ENCODE data around the gene LINGO3. TPM values are rescaled to one million over a fixed set of nuclear protein-coding genes. Genes with fewer than 3 reads are reported as not detected.
A peak's percentile ranks its signal among the peaks of the same experiment; 100 is the strongest.

Gene LINGO3
- total RNA-seq, 2 donors from 2014 or later: not detected

DNA sequence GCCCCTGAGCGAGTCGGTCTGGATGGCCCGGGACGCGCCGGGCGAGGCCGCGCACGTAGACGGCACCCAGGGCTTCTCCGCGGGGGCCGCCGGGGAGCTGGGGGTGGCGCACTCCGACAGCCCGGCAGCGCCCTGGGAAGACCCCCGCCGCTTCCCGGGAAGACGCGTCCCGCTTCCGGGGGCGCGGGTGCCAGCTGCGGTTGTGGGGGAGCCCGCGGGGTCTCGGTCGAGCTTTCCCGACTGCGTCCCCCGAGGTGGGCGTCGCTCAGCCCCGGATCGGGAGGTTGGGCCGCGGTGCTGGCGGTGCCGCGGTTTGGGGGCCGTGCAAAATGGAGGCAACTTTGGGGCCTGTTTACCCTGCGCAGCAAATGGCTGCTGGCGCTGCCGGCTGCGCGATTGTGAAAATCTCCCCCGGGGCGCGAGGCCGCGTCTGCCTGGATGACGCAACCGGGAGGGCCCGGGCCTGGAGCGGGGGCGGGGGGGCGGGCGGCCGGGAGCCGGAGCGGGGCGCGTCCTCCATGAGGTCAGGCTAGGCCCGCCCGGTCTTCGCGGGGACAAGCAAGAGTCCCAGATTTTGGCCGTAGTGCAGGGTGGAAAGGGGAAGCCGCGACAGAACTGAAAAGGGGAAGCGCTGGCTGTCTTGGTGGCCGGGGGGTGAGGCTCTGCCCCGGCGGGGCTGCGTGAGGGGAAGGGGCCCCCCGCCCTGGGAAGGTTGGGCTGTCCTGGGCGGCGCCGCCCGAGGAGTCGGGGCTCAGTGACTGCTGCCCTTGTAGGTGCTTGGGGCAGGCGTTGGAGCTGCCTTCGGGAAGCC, 37.3 kb downstream of the LINGO3 start:
- H3K27me3 ChIP-seq: no peaks in the 10 kb centered on the region
- DNase-seq (ENCODE audit: low spot score): peak; percentile 92
- TF ChIP-seq, protein P1, sequence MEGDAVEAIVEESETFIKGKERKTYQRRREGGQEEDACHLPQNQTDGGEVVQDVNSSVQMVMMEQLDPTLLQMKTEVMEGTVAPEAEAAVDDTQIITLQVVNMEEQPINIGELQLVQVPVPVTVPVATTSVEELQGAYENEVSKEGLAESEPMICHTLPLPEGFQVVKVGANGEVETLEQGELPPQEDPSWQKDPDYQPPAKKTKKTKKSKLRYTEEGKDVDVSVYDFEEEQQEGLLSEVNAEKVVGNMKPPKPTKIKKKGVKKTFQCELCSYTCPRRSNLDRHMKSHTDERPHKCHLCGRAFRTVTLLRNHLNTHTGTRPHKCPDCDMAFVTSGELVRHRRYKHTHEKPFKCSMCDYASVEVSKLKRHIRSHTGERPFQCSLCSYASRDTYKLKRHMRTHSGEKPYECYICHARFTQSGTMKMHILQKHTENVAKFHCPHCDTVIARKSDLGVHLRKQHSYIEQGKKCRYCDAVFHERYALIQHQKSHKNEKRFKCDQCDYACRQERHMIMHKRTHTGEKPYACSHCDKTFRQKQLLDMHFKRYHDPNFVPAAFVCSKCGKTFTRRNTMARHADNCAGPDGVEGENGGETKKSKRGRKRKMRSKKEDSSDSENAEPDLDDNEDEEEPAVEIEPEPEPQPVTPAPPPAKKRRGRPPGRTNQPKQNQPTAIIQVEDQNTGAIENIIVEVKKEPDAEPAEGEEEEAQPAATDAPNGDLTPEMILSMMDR (IDR thresholded peaks at IDR 0.05): no peak
- H3K4me3 ChIP-seq: peak overlapping the region; percentile 79 to 100
- H3K9me3 ChIP-seq: no peaks in the 10 kb centered on the region
- H3K36me3 ChIP-seq: peaks cover 31% of the 10 kb centered on the region
- peak overlapping the region; percentile 99 to 100 for H3K27ac ChIP-seq
- H3K4me1 ChIP-seq: peaks cover 0 to 61% of the 10 kb centered on the region in 2 donors

DNA sequence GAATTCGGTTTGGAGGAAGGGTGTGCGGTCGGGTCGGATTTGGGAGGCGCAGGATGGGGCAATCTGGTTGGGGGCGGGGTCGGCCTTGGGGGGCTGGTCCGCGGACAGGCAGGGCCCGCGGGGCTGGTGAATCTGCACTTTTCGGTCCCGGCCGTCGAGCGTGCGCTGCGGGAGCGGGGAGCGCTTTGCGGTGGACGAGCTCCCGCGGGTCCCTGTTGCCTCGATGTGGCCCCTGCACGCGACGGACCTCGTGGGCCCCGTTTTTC, 37.9 kb downstream of the LINGO3 start:
- TF ChIP-seq, protein P1 (IDR thresholded peaks at IDR 0.05): no peak
- H3K4me1 ChIP-seq: peaks cover 0 to 55% of the 10 kb centered on the region in 2 donors
- no peaks in the 10 kb centered on the region for H3K27me3 ChIP-seq
- peaks cover 31% of the 10 kb centered on the region for H3K36me3 ChIP-seq
- peak overlapping the region; percentile 99 to 100 for H3K27ac ChIP-seq
- H3K9me3 ChIP-seq: no peaks in the 10 kb centered on the region
- peak overlapping the region; percentile 79 to 100 for H3K4me3 ChIP-seq
- DNase-seq (ENCODE audit: low spot score): no peak

DNA sequence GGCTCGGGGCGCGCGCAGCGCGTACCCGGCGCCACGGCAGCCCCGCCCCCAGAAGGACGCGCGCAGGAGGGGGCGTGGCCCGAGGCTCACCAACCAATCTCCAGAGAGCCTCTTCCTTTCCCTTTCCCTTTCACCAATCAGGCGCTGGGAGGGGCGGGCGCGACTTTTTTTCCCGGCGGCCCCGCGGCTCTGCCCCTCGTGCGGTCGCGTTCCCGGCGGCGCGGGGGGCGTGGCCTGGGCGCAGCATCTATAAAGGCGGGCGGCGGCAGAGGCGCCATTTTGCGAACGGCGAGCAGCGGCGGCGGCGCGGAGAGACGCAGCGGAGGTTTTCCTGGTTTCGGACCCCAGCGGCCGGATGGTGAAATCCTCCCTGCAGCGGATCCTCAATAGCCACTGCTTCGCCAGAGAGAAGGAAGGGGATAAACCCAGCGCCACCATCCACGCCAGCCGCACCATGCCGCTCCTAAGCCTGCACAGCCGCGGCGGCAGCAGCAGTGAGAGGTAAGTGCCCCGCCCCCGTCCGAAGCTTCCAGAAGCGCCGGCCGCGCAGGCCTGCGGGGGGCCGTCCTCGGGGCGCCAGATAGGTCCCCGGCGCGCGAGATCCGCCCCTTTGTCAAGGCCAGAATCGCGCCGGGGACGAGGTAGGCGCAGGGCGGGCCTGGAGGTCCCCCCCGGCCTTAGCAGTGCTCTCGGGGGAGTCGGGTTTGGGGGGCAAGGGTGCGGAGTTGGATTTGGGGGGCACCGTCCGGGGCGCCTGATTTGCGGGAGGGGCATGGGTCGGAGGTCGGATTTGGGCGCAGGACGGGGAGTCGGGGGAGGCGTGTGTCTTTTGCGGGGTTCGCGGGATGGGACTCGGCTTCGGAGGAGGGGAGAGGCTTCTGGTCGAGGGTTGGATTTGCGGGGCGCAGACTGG, 38.5 kb downstream of the LINGO3 start:
- peak overlapping the region; percentile 99 to 100 for H3K27ac ChIP-seq
- peaks cover 0 to 52% of the 10 kb centered on the region in 2 donors for H3K4me1 ChIP-seq
- peaks cover 31% of the 10 kb centered on the region for H3K36me3 ChIP-seq
- peak overlapping the region; percentile 79 to 100 for H3K4me3 ChIP-seq
- no peaks in the 10 kb centered on the region for H3K27me3 ChIP-seq
- peak; percentile 98 for DNase-seq (ENCODE audit: low spot score)
- H3K9me3 ChIP-seq: no peaks in the 10 kb centered on the region
- TF ChIP-seq, protein P1 (IDR thresholded peaks at IDR 0.05): no peak

DNA sequence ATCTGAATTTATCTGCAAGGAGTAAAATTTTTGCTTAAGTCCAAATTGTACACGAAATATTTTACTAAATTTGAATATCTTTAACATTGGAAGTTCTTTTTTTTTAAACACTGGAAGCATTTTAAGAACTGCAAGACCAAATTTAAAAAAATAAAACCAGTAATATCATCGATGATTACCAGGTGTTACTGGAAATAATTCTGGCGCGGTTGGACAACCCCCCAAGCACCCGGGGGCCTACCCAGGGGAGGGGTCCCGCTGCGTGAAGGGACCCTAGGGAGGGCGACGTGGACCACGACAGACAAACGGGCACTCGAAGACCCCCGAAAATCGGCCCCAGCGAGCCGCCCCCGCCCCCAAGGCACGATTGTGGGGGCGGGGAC, 39.1 kb downstream of the LINGO3 start:
- no peak for DNase-seq (ENCODE audit: low spot score)
- TF ChIP-seq, protein P1 (IDR thresholded peaks at IDR 0.05): no peak
- no peaks in the 10 kb centered on the region for H3K9me3 ChIP-seq
- H3K4me3 ChIP-seq: peak overlapping the region; percentile 79 to 100
- H3K36me3 ChIP-seq: peaks cover 31% of the 10 kb centered on the region
- H3K27me3 ChIP-seq: no peaks in the 10 kb centered on the region
- H3K27ac ChIP-seq: peak overlapping the region; percentile 77 to 99
- peaks cover 0 to 45% of the 10 kb centered on the region in 2 donors for H3K4me1 ChIP-seq

DNA sequence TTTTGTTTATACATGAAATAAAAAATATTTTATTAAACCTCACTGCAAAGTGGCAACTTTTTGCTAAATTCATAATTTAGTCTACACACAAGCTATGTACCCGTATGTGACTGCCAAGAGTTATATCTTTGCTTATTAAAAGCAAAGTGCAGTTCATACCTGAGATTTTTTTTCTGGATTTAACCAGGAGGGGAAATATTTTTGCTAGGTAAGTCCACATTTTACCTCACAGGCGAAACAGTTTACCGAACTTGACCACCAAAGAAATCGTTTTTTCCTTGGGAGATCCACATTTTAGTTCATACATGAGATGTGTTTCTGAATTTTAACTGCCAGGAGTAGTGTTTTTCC, 39.5 kb downstream of the LINGO3 start:
- no peak for DNase-seq (ENCODE audit: low spot score)
- Histone ChIP-seq H3K9me3 (no peaks in the 10 kb centered on the region), H3K4me1 (peaks cover 0 to 41% of the 10 kb centered on the region in 2 donors), H3K36me3 (peaks cover 30% of the 10 kb centered on the region), H3K27me3 (no peaks in the 10 kb centered on the region), H3K27ac (no peak overlapping the region), H3K4me3 (peak overlapping the region in 1 of 2 donors; percentile 100)
- TF ChIP-seq, protein P1 (IDR thresholded peaks at IDR 0.05): no peak
